ENCODE results near the gene CPLX4.

Gene CPLX4

DNA sequence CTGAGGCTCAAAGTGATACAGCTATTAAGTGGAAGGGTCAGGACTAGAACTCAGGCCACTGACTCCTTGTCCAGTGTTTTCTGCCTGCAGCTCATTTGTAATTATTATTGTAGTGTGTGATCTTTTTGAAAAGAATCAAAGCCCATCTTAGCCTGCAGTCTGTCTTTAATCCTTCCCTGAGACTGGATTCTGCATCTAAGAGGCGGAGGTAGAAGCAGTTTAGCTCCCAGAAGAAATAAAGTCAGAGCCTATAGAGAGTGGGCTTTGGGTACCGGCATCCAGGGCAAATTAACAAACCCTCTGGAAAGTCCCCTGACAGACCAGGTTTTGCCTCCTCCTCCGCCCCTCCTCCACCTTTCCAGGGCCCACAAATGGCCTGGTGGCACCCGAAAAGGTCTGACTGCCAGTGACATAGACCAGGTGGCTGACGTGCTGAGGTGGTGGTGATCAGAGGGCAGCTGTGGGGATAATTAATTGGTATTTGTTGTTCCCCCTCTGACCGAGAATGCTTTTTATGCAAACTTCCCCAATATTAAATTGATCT, 43.0 kb downstream of the CPLX4 start:
- Histone ChIP-seq H3K36me3 (ENCODE audit: insufficient read depth, low read length) (no peaks in the 10 kb centered on the region), H3K4me3 (ENCODE audit: low read depth, low read length, poor library complexity, severe bottlenecking) (no peak overlapping the region), H3K9ac (ENCODE audit: low read length) (no peak overlapping the region), H3K27me3 (ENCODE audit: insufficient read depth, low read length) (no peaks in the 10 kb centered on the region), H3K9me3 (ENCODE audit: low read length) (no peaks in the 10 kb centered on the region), H3K27ac (ENCODE audit: low read depth, low read length, poor library complexity, severe bottlenecking) (no peak overlapping the region), H4K20me1 (ENCODE audit: insufficient read depth, low read length) (no peaks in the 10 kb centered on the region), H3K9me2 (ENCODE audit: low read depth, low read length) (no peaks in the 10 kb centered on the region), H3K4me2 (ENCODE audit: low read length) (no peak overlapping the region), H2AFZ (ENCODE audit: low read length) (no peak overlapping the region), H3F3A (ENCODE audit: insufficient read depth, low read length) (no peaks in the 10 kb centered on the region), H3K4me1 (ENCODE audit: insufficient read depth, low read length, severe bottlenecking) (no peaks in the 10 kb centered on the region), H3K79me2 (ENCODE audit: insufficient read depth, low read length) (no peaks in the 10 kb centered on the region)
- no peak for TF ChIP-seq EZH2 (IDR thresholded peaks at IDR 0.05; ENCODE audit: borderline replicate concordance, low read length)

DNA sequence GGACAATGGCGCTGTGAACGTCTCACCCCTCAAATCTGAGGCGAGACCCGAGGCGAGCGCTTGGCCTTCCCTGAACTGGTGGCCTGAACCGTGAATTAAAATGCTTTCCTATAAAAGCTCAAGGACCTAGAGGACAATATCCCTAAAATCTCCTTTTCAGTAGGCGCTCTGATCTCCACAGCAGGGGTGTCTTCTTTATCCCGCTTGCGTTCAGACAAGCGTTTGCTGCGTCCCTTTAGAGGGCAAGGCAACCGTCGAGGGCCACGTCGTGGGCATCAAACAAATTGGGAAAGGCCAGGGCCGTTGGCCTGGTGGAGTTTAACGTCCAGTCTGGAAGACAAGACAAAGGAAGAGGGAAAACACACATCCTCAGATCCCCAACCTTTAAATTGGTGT, 43.9 kb downstream of the CPLX4 start:
- Histone ChIP-seq H3K4me1 (ENCODE audit: insufficient read depth, low read length, severe bottlenecking) (peaks cover 3% of the 10 kb centered on the region), H3F3A (ENCODE audit: insufficient read depth, low read length) (no peaks in the 10 kb centered on the region), H3K4me3 (ENCODE audit: low read depth, low read length, poor library complexity, severe bottlenecking) (no peak overlapping the region), H3K27me3 (ENCODE audit: insufficient read depth, low read length) (no peaks in the 10 kb centered on the region), H3K9me2 (ENCODE audit: low read depth, low read length) (no peaks in the 10 kb centered on the region), H2AFZ (ENCODE audit: low read length) (no peak overlapping the region), H4K20me1 (ENCODE audit: insufficient read depth, low read length) (no peaks in the 10 kb centered on the region), H3K27ac (ENCODE audit: low read depth, low read length, poor library complexity, severe bottlenecking) (no peak overlapping the region), H3K36me3 (ENCODE audit: insufficient read depth, low read length) (no peaks in the 10 kb centered on the region), H3K9me3 (ENCODE audit: low read length) (no peaks in the 10 kb centered on the region), H3K9ac (ENCODE audit: low read length) (no peak overlapping the region), H3K4me2 (ENCODE audit: low read length) (no peak overlapping the region), H3K79me2 (ENCODE audit: insufficient read depth, low read length) (no peaks in the 10 kb centered on the region)
- TF ChIP-seq, protein P1, sequence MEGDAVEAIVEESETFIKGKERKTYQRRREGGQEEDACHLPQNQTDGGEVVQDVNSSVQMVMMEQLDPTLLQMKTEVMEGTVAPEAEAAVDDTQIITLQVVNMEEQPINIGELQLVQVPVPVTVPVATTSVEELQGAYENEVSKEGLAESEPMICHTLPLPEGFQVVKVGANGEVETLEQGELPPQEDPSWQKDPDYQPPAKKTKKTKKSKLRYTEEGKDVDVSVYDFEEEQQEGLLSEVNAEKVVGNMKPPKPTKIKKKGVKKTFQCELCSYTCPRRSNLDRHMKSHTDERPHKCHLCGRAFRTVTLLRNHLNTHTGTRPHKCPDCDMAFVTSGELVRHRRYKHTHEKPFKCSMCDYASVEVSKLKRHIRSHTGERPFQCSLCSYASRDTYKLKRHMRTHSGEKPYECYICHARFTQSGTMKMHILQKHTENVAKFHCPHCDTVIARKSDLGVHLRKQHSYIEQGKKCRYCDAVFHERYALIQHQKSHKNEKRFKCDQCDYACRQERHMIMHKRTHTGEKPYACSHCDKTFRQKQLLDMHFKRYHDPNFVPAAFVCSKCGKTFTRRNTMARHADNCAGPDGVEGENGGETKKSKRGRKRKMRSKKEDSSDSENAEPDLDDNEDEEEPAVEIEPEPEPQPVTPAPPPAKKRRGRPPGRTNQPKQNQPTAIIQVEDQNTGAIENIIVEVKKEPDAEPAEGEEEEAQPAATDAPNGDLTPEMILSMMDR (IDR thresholded peaks at IDR 0.05; ENCODE audit: low read length): no peak
- TF ChIP-seq EZH2 (IDR thresholded peaks at IDR 0.05; ENCODE audit: borderline replicate concordance, low read length): no peak

DNA sequence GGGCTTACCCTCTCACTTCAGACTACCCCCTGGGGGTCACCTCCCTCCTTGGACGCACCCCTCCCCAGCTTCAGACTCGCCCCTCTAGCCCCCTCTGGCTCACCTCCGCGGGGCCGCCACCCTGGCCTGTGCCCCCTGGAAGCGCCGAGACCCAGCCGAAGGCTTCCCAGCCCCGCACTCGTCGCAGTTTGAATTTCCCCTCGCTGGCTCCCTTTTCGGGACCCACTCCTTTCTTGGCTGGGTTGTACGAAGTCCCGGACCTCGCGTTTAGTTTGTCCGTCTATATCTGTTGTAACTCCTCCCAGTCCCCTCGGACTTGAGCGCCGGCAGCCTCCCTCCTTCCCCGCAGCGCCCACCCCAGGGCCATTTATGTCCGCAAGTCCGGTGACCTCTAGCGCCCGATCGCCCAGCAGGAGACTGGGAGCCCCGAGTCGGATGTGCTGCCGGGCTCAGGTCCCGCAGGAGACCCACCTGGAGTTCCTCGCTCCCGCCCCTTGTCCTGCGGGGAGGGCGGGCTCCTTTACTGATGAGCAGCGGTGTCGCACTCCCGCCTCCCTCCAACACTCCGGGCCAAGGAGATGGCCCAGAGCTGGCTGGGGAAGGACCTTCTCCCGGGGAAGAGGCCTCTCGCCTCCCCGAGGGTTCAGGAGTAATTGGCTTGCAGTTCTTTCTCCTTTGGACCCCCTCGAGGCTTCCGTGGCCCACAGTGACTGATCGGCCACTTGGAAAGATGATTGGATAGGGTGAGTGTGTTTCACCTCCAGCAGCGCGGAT, 44.5 kb downstream of the CPLX4 start:
- H3F3A ChIP-seq (ENCODE audit: insufficient read depth, low read length): no peaks in the 10 kb centered on the region
- H3K9me2 ChIP-seq (ENCODE audit: low read depth, low read length): no peaks in the 10 kb centered on the region
- no peaks in the 10 kb centered on the region for H4K20me1 ChIP-seq (ENCODE audit: insufficient read depth, low read length)
- no peaks in the 10 kb centered on the region for H3K9me3 ChIP-seq (ENCODE audit: low read length)
- no peak overlapping the region for H3K4me2 ChIP-seq (ENCODE audit: low read length)
- H3K36me3 ChIP-seq (ENCODE audit: insufficient read depth, low read length): no peaks in the 10 kb centered on the region
- TF ChIP-seq, protein P1 (IDR thresholded peaks at IDR 0.05; ENCODE audit: low read length): no peak
- TF ChIP-seq EZH2 (IDR thresholded peaks at IDR 0.05; ENCODE audit: borderline replicate concordance, low read length): no peak
- H3K79me2 ChIP-seq (ENCODE audit: insufficient read depth, low read length): no peaks in the 10 kb centered on the region
- peaks cover 6% of the 10 kb centered on the region for H3K4me1 ChIP-seq (ENCODE audit: insufficient read depth, low read length, severe bottlenecking)
- no peak overlapping the region for H3K4me3 ChIP-seq (ENCODE audit: low read depth, low read length, poor library complexity, severe bottlenecking)
- no peak overlapping the region for H3K27ac ChIP-seq (ENCODE audit: low read depth, low read length, poor library complexity, severe bottlenecking)
- no peak overlapping the region for H2AFZ ChIP-seq (ENCODE audit: low read length)
- no peak overlapping the region for H3K9ac ChIP-seq (ENCODE audit: low read length)
- no peaks in the 10 kb centered on the region for H3K27me3 ChIP-seq (ENCODE audit: insufficient read depth, low read length)
